GM21619 (cell line): ENCODE results near the gene PDK2.

Experiments used
- ATAC-seq: cut with Tn5 transposase; IDR thresholded peaks from one replicate; pipeline ENCODE4 v1.9.1; 2021; ENCODE audit not compliant: unreplicated experiment

The PDK2 gene

DNA sequence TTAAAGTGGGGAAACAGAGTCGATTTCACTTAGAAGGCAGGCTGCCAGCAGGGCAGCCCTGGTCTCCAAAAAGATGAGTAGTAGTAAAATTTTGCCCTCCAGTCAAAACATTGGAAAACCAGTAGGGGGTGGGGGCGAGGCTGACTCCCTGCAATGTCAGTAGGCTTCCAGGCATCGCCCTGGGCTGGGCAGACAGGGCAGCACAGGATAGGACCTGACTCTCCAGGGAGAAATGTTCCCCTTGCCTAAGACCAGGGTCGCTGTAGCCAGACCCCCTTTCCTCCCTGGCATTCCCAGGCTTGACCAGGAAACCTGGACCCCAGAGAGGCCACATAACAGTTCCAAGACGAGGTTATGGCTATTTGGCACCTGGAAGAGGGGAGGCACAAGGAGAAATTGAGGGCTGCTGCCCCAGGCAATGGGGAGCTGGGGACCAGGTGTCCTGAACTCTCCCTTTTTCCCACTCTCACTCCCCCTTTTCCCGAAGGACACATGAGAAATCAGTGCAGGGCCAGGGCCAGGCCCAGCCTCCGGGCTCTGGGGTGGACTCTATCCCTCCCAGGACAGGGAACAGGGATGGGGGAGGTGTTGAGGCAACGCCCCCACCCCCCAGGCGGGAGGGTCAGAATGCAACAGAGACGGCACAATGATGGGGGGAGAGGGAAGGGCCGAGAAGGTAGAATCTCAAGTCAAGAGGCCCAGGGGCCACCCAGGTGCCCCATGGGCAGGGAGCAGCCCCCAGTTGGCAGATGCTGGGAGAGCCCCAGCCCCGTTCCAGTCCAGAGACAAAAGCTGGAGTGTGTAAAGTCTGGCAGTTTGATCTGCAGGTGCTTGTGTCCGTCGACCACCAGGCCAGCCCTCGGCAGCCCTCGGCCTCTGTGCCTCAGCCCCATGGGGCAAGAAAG is 39.3 kb downstream of the PDK2 start:
- ATAC-seq, result no peak

DNA sequence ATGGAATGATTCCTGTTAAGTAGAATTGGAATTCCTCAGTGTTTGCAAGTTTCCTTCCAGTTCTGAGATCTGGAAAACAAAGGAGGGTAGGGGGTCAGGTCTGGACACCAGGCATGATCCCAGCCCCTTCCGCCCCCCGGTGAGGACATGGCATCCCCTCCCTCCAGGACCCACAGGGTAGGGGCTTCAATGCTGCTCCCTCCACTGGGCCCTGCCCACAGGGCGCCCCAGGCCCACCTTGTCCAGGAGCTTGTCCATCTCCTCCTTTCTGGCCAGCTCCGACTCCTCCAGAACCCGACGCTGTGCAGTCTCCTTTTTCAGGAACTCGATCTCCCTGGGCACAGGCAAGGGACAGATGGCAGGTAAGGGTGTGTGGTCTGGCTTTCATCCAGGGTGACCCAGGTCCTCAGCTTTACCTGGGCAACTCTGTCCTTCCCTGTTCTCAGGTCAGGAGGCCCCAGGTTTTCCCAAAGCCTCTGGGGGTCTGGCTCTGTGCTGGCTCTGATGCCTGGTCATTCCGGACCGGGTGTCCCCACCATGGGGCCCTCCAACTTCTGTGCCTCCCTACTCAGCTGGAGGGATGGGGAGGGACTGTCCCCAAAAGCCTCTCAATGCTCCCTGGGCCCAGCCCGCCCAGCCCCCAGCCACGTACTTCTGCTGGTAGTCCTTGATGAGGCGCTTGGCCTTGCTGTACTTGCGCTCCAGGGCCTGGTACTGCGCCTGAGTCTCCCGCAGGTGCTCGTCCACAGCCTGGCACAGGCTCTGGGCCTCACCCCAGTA is 40.4 kb downstream of the PDK2 start:
- ATAC-seq, result no peak

DNA sequence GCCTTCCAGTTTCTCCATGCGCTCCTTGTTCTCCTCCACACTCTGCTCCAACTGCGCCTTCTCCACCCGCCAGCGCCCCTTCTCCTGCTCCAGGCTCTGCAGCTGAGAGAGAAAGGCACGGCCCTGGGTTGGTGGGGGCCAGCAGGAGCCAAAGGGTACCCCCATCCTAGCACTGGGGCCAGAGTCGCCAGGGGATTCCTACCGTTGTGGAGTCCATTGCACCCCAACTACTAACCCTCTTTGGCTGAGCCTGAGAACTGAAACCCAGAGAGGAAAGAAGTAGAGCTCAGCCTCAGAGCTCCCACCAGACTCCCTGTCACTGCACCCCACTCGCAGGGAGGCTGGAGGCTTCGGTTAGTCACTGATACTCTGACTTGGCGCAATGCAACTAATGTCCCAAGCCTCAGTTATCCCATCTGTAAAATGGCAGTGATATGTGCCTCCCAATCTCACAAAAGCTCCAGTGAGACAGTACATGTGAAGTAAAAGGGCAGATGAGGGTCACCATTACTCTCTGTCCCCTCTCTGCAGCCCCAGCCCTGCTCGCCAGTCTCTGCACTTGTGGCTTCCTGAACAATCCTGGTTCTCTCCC is 41.0 kb downstream of the PDK2 start:
- ATAC-seq, result no peak

DNA sequence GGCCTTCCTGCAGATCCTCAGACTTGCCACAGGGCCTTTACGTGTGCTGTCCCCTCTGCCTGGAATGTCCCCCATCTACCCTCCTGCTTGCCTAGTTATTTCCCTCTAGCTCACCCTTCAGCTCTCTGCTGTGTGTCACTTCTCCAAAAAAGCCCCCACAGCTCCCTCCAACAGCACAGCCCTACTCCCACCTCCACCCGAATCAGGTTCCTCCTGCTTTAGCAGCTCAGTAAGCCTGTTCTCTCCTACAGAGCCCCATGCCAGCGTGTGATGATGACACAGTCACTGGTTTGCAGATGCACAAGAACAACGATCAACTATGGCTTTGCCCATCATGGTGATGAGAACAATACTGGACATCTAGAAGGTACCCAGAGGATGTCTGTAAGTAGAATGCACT is 41.9 kb downstream of the PDK2 start:
- no peak for ATAC-seq

DNA sequence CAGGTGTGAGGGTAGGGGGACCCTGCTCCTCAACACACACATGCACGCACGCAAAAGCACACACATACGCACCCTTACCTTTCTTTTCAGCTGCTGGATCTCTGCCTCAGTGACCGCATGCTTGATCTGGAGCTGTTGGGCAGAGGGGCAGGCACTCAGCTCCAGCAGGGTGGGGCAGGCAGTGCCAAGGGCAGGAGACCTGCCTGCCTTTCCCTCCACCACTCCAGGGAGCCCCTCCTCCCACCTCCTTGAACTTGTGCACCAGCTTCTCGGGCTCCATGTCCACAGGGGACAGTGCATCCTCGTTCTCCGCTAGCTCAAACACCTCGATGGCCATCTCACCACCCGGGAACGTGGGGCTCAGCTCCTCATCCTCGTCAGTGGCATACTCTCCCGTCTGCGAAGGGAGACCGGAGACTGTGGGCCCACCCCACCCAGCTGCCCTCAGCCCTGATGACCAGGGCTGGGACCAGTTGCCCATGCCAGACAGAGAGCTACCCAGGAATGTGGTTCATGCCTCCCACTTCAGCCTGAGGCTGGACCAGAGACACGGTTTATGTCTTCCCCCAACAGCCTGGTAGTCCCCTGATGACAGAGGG is 44.1 kb downstream of the PDK2 start:
- no peak for ATAC-seq

DNA sequence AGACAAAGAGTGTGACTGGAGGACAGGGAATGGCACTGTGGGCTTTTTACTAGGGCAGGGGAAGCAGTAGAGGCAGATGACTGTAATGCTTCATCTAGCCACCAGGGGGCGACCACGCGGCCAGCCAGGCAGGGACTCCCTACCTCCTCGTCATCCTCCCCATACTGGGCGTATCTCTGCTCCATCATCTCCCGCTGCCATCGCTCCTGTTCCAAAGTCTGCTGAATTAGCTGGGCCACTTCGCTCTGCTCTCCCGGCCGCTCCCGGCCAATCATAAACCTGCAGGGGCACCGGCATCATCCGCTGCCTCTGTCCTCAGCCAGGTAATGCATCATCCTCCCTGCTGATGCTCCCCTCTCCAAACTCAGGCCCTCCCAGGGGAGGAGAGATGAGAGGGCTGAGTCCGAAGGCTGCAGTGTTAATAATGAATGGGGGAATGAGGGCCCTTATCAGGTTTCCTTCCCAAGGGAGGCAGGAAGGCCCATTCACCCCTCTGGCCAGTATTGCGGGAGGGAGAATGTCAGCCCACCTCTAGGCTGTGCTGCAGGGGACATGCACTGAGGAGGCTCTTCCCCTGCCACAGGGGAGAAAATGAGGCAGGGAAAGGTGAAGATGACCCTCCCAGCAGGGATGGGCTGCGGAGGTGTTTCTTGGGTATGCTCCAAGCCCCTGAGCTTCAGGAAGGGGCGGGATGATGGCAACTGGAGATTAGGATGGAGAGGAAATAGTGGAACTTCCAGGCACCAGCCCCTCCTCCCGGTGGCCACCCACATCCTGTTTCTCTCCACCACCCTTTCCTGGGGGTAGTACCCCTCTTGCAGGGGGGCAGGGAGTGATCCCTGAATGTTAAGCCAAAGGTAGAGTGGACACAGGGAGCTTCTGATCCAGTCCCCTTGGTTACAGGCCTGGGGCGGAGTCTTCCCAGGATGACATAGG is 45.1 kb downstream of the PDK2 start:
- peak; percentile 52 for ATAC-seq

DNA sequence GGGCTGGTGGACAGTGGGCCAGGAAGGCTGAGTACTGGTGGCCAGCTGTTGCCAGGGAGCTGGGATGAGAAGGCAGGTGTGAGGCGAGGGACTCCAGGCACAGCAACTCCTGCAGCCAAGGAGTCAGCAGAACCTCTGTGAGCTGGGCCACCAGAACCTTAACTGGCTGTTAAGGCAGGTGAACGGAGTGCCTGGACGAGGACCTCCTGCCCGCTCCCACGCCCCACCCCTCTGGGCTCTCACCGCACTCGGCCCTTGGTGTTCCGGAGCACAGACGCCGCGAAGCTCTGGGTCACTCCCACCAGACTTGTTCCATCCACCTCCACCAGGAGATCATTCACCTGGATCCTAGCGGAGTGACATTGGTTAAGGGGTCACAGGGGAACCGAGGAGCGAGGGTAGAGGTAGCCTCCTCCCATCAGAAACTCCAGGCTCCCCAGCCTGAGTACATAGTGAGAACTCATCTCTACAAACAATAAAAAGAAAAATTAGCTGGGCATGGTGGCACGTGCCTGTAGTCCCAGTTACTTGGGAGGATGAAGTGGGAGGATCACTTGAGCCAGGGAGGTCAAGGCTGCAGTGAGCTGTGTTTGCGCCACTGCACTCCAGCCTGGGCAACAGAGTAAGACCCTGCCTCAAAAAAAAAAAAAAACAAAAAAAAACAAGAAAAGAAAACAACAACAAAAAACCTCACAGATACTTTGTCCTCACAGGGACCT is 46.0 kb downstream of the PDK2 start:
- ATAC-seq, result no peak

DNA sequence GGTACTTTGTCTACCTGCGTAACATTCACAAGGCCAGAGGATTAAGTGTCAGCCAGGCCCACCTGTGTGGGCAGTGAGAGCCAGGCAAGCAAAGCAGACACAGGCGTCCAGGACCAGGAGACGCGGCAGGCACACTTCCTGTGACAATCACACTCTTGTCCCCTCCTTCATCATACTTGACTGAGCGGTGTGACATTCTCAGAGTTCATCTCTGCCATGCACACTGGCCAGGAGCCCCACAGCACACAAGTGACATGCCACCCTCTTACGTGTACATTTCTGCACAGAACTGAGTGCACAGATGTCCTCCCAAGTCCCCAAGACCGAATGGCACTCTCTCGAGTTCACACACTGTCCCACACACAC is 46.6 kb downstream of the PDK2 start:
- ATAC-seq, result no peak

DNA sequence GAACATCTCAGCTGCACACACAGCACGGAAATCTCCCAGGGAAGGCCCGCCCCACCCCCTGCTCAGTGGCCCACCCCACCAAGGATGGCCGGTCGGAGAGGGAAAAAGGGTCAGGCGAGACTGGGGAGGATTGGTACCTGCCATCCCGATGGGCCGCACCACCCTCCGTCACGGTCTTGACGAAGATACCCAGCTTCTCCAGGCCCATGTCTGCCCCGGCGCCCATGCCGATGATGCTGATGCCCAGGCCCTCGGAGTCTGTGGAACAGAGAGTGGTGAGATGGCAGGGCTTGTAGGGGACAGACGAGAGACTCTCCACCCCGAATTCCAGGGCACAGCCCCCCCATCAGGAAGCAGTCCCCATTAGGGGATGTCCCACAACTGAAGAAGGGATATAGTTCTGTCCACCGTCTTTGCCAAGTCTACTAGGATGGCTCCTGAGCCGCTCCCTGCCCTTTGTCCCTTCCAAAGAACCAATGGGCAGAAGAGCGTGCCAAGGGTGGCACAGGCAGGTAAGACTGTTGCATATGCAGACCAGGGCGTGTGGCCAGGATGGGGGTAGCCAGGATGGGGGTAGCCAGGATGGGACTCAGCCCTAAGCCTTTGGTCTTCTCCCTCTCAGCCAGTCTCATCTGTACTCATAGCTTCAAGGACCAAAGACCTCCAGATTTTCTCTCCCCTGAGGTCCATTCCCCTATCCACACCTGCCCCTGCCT is 48.5 kb downstream of the PDK2 start:
- ATAC-seq, result no peak

DNA sequence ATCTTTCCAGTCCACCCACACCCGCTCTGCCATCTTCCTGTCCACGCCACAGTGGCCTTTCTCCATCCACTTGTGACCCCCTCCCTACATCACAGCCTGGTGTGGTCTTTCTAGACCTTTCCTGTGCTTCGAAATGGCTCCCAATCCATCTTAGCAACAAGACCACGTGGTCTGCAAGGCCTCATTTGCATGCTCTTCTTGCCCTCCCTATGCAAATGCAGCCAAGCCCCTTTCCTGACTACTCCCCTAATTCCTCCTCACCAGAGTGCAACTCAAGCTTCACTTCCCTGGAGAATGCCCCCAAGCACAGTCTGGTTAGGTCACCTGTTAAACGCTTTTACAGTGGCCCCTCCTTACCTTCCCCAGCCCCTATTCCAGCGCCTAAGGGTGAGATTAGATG is 49.2 kb downstream of the PDK2 start:
- ATAC-seq, result no peak

DNA sequence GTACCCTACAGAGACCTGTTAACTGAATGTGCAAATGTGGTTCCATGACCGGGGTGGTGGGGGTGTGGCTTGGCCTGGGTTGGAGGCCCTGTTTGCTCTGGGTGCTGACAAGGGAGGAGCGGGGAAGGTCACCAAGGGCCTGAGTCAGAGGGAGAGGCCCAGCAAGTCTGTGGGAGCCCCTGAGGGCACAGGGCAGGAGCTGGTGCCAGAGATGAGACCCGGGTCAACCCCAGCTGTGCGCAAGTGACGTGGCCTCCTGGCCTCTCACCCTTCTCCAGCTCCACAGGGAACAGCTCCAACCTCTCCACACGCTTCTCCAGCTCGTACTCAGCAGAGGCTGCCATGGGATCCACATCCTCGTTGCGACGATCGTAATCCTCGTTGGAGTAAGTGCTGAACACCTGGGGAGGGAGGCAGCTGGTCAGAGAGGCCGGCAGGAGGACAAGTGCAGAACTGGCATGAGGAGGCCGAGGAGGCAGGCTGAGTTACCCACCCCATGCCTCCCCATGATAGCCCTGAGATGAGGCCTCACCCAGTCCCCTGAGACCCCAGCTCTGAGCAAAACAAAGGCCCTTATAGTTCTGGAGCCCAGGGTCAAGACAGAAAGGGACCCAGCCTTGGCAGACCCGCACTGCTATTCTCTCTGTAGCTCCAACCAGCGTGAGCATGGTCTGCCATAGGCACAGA is 49.8 kb downstream of the PDK2 start:
- ATAC-seq, result no peak

DNA sequence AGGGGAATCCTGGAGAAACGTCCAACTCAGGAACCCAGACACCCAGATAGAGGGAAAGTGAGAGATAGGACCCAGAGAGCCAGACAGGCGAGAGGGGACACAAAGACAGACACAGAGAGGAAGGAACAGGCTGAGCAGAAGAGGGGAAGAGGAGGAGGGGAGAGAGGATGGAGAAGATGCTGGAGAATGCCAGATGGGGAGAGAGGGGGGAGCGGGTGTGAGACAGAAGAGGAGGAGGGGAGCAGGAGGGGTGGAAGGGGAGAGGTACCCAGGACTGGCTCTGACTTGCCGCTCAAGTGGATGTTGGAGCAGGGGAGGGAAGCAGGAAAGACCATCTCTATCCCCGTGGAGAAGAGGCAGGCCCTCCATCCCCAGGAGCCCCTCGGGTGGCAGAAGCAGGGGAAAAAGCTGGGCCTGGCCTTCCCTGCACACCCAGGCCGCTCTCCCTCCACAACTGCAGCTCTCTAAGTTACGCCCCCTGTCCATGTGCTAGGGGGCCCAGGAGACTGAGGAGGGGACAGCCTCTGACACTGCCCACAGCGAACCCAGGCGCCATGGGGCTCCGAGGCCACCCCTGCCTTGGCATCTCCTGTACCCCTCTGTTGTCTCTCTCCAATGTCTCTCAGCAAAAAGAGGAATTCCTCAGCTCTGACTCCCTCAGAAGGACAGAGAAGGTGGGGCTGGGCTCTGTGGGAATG is 50.5 kb downstream of the PDK2 start:
- ATAC-seq, result no peak

DNA sequence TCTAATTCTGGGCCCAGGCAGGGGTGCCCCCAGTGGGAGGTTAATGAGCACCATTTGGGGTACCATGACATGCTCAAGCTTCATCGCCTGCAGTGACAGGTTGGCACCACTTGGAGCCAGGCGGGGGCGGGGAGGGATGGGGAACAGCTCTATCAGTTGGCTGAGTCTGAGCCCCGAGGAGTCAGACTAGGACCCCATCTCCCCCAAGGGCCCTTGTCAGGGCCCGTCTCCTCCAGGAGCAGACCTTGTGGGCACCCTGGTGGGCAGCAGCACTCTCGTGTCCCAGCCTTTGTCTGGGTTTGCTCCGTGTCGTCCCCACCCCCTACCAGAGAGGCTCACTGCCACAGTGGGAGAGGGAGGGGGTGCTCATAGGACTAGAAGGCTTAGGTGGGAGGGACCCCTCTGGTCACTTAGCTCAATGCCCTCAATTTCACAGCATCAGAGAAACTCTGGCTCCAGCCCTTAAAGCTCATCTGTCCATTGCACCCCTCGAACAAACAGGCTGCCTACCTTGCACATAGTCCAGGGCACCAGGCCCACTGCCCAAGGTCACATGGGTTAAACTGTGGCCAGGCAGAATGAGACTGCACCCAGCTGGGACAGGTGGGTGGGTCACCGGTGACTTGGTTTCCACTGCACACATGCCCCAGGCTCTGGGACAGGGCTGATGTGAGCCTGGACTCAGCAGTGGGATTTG is 51.2 kb downstream of the PDK2 start:
- ATAC-seq, result no peak

DNA sequence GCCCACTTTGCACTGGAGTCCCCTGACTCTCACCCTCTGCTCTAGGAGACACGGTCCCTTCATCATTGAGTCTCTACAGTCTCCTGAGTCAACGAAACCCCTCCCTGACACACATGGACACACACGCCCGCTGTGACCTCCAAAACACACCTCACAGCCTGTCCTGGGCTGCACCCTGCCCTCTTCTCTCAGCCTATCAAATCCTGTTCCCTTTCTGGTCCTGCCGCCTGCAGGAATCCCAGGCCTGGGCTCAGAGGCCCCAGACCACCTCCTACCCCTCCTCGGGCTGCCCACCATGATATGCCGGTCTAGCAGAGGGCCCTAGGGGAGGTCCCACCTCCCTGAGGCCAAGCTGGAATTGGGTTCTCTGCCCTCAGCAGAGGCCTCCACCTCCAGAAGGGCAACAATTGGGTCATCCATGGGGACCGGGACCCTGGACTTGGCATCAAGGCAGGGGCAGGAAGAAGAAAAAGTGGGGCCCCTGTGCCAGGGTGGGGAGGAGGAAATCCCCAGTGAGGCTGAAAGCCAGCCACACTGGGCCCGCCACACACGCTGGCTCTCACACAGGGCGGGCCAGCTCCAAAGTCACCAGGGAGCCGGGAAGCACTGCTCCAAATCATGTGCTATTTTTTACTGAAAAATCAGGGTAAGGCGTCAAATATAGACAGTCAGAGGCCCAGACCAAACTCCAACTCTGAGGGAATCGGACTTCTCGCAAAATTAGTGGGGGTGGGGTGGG is 51.9 kb downstream of the PDK2 start:
- ATAC-seq, result no peak

DNA sequence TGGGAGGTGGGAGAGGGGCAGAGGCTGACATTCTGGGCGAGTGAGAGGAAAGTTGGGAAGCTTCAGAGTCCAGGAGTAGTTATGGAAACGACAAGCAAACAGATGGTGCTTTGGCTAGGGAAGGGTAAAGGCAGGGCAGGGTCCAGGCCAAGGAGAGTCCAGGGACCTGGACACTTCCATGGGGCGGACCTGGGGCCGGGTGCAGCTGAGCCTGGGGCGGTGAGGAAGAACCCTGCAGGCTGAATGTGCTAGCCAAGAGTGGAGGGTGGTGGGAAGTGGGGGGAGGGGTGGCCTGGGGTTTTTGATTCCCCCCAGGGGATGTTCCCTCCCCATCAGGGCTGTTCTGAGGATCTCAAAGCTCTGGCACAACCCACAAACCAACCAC is 52.7 kb downstream of the PDK2 start:
- no peak for ATAC-seq

DNA sequence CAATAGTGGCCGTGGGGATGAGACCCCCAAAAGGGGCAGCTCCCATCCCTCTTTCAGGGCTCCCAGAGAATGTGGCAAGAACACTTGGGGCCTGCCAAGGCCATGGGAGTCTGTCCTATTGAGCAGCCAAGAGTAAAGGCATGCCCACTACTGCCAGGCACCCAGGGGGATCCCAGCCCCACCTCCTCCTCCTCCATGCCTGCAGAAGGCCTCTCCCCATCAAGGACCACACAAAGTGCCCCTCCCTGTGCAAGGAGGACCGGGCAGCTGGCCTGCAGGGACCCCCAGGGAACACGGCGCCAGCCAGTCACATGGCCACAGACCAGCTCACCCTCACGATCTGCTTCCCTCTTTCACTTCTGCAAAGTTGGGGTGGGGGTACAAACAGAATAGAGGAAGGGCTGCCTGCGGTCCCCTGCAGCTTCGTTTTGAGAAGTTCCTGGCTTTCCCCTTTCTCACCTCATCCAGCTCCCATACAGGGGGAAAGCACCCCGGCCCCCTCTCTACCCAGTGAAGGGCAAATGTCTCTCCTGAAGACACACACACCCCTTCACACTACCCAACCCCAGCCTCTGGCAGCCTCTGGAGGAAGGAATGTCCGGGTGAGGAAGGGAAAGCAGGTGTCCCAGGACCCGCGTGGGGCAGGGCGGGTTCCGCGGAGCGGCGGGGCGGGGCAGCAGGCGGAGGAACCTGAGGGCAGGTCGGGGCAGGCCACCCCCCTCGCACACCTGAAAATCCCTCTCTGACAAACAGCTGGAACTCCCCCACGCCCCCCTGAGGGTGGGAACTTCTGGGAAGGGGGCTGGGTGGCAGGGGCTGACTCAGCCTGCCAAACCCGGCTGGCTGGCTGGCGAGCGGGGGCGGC is 53.3 kb downstream of the PDK2 start:
- peak; percentile 31 for ATAC-seq
